Gastrocnemius medialis (tissue), 4 donors: Measurements from ENCODE around the gene CDKL2.

ENCODE experiments used
- POLR2A ChIP-seq, 2 donors: fragments of 450-650 bp; IDR thresholded peaks; one replicate each; pipeline ENCODE4 v1.6.1; 2017; ENCODE audit warnings: antibody characterized with exemption in 2 of 2, mild to moderate bottlenecking in 2 of 2, moderate library complexity in 2 of 2
- TF ChIP-seq, protein P1 (sequence below), 5 experiments: fragments of 450-650 bp in 3 of 5; fragments of 200-600 bp in 2 of 5; sonication (generic) in 2 of 5; IDR thresholded peaks in 4 of 5; conservative IDR thresholded peaks in 1 of 5; 1 replicate in 4 of 5; 2 replicates in 1 of 5; pipeline ENCODE4 v1.5.1; 2016 to 2019; ENCODE audit warnings: antibody characterized with exemption in 5 of 5, mild to moderate bottlenecking in 3 of 5, moderate library complexity in 3 of 5

DNA sequence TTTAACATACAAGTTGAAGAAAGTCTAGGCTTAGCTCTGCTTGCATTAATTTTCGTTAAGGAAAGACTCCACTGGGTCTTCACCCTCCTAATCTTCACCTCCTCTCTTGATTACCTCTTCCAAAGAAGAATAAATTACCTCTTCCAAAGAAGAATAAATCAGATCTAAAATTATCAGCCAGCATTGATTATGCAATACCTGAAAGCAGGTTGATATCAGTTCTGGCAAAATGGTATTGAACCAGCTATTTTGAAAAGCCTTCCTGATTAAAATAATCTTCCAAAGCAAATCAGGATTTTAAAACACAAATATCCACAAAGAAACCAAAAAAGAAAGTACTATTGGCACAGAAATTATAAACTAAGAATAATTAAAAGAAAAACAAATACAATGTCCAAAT lies 36.9 kb downstream of the CDKL2 start:
- TF ChIP-seq, protein P1, sequence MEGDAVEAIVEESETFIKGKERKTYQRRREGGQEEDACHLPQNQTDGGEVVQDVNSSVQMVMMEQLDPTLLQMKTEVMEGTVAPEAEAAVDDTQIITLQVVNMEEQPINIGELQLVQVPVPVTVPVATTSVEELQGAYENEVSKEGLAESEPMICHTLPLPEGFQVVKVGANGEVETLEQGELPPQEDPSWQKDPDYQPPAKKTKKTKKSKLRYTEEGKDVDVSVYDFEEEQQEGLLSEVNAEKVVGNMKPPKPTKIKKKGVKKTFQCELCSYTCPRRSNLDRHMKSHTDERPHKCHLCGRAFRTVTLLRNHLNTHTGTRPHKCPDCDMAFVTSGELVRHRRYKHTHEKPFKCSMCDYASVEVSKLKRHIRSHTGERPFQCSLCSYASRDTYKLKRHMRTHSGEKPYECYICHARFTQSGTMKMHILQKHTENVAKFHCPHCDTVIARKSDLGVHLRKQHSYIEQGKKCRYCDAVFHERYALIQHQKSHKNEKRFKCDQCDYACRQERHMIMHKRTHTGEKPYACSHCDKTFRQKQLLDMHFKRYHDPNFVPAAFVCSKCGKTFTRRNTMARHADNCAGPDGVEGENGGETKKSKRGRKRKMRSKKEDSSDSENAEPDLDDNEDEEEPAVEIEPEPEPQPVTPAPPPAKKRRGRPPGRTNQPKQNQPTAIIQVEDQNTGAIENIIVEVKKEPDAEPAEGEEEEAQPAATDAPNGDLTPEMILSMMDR (IDR thresholded peaks at IDR 0.05 in 4 of 5, conservative IDR thresholded peaks at IDR 0.05 in 1 of 5), result no peak
- TF ChIP-seq POLR2A (IDR thresholded peaks at IDR 0.05), result no peak
